Stimulated activated naive CD8-positive, alpha-beta T cell treated with anti-CD3 and anti-CD28 coated beads, Interleukin-15, amount 100 ng/mL, for 72 hours (primary cell): ENCODE results near the gene SCN2B.
A peak's percentile ranks its signal among the peaks of the same experiment; 100 is the strongest.
"Not testable (repeated sequence)": the region's sequence is repeated elsewhere in the genome, so short reads cannot be mapped to it uniquely, and the experiment has no call there.

Source experiments
- ATAC-seq: fragments of 150-1000 bp; cut with Tn5 transposase; 2 replicates; pipeline ENCODE4 v1.10.0; 2021; ENCODE audit warnings: mild to moderate bottlenecking, moderate library complexity
- DNase-seq, 2 donors: peaks; one replicate each; pipeline ENCODE4 v3.0.0; 2021 to 2022
- H3K27ac Mint-ChIP-seq, 2 donors: one replicate each; pipeline ENCODE4 v1.8.0; 2022; ENCODE audit warnings: mild to moderate bottlenecking in 2 of 2, mixed read lengths in 2 of 2, moderate library complexity in 2 of 2
- H3K27me3 Mint-ChIP-seq: one replicate; pipeline ENCODE4 v1.8.0; 2022; ENCODE audit warnings: mixed read lengths
- H3K4me1 Mint-ChIP-seq: one replicate; pipeline ENCODE4 v1.8.0; 2022; ENCODE audit warnings: mild to moderate bottlenecking, mixed read lengths
- H3K4me3 Mint-ChIP-seq, 2 donors: one replicate each; pipeline ENCODE4 v1.8.0; 2022; ENCODE audit warnings: mild to moderate bottlenecking in 2 of 2, mixed read lengths in 2 of 2, moderate library complexity in 1 of 2
- H3K9me3 Mint-ChIP-seq, 2 donors: one replicate each; pipeline ENCODE4 v1.8.0; 2022; ENCODE audit warnings: mixed read lengths in 2 of 2

SCN2B gene

GRCh38 chr11:118198370-118198769, 21.9 kb upstream of the SCN2B start:
- ATAC-seq (peak; percentile 34), DNase-seq (peak; percentile 77 to 83)
- Mint-ChIP-seq H3K27ac (peak overlapping the region; percentile 83 to 87), H3K9me3 (no peaks in the 10 kb centered on the region), H3K27me3 (no peaks in the 10 kb centered on the region), H3K4me1 (peaks cover 35% of the 10 kb centered on the region), H3K4me3 (peak overlapping the region in 1 of 2 donors; percentile 30)

GRCh38 chr11:118194835-118195627, 18.6 kb upstream of the SCN2B start:
- Mint-ChIP-seq H3K27ac (peak overlapping the region; percentile 41 to 89), H3K9me3 (peaks cover 4 to 7% of the 10 kb centered on the region in 2 donors), H3K4me1 (peaks cover 35% of the 10 kb centered on the region), H3K4me3 (no peak overlapping the region), H3K27me3 (no peaks in the 10 kb centered on the region)
- ATAC-seq (no peak), DNase-seq (no peak)

GRCh38 chr11:118193910-118194566, 17.6 kb upstream of the SCN2B start:
- H3K4me3 Mint-ChIP-seq = no peak overlapping the region
- no peaks in the 10 kb centered on the region for H3K27me3 Mint-ChIP-seq
- DNase-seq (no peak), ATAC-seq (no peak)
- peak overlapping the region; percentile 81 to 82 for H3K27ac Mint-ChIP-seq
- peaks cover 31% of the 10 kb centered on the region for H3K4me1 Mint-ChIP-seq
- peaks cover 4 to 7% of the 10 kb centered on the region in 2 donors for H3K9me3 Mint-ChIP-seq

GRCh38 chr11:118192817-118193216, 16.4 kb upstream of the SCN2B start:
- peak overlapping the region in 1 of 2 donors; percentile 55 for H3K27ac Mint-ChIP-seq
- not testable (repeated sequence) for H3K27me3 Mint-ChIP-seq, H3K4me3 Mint-ChIP-seq, H3K9me3 Mint-ChIP-seq, ATAC-seq, DNase-seq
- H3K4me1 Mint-ChIP-seq = peaks cover 19% of the 10 kb centered on the region

- H3K27ac Mint-ChIP-seq = peak overlapping the region in 1 of 2 donors; percentile 16
- not testable (repeated sequence) for H3K4me3 Mint-ChIP-seq, DNase-seq, H3K9me3 Mint-ChIP-seq, ATAC-seq, H3K27me3 Mint-ChIP-seq
- peaks cover 19% of the 10 kb centered on the region for H3K4me1 Mint-ChIP-seq
These were observed 14.6 kb upstream of the SCN2B start for GRCh38 chr11:118190942-118191506.

- Mint-ChIP-seq H3K27ac (no peak overlapping the region), H3K4me3 (no peak overlapping the region), H3K9me3 (no peaks in the 10 kb centered on the region), H3K4me1 (no peaks in the 10 kb centered on the region), H3K27me3 (peaks cover 8% of the 10 kb centered on the region)
- ATAC-seq = no peak
- DNase-seq = no peak
These were observed 10.1 kb upstream of the SCN2B start for GRCh38 chr11:118186346-118187107.

GRCh38 chr11:118184784-118185579, 8.5 kb upstream of the SCN2B start:
- Mint-ChIP-seq H3K27ac (no peak overlapping the region), H3K9me3 (no peaks in the 10 kb centered on the region), H3K4me3 (no peak overlapping the region), H3K4me1 (peaks cover 7% of the 10 kb centered on the region), H3K27me3 (peaks cover 17% of the 10 kb centered on the region)
- no peak for DNase-seq
- no peak for ATAC-seq

- Mint-ChIP-seq H3K4me1 (peaks cover 11% of the 10 kb centered on the region), H3K27me3 (peaks cover 22% of the 10 kb centered on the region)
- H3K9me3 Mint-ChIP-seq, H3K27ac Mint-ChIP-seq, H3K4me3 Mint-ChIP-seq, DNase-seq, ATAC-seq: not testable (repeated sequence)
These were observed 7.3 kb upstream of the SCN2B start for GRCh38 chr11:118183691-118184090.

- peak; percentile 52 for ATAC-seq
- Mint-ChIP-seq H3K27ac (peak overlapping the region; percentile 21 to 35), H3K4me3 (no peak overlapping the region), H3K4me1 (peaks cover 11% of the 10 kb centered on the region), H3K27me3 (peaks cover 32% of the 10 kb centered on the region), H3K9me3 (no peaks in the 10 kb centered on the region)
- DNase-seq = no peak
These were observed 3.9 kb upstream of the SCN2B start for GRCh38 chr11:118180300-118180703.

- Mint-ChIP-seq H3K4me3 (no peak overlapping the region), H3K27me3 (peaks cover 34% of the 10 kb centered on the region), H3K27ac (peak overlapping the region in 1 of 2 donors; percentile 27), H3K4me1 (peaks cover 11% of the 10 kb centered on the region), H3K9me3 (no peaks in the 10 kb centered on the region)
- DNase-seq (no peak), ATAC-seq (no peak)
These were observed 317 bp upstream of the SCN2B start for GRCh38 chr11:118176778-118177134.

GRCh38 chr11:118175031-118175992, 1.1 kb downstream of the SCN2B start:
- H3K9me3 Mint-ChIP-seq = no peaks in the 10 kb centered on the region
- DNase-seq (no peak), ATAC-seq (no peak)
- H3K4me3 Mint-ChIP-seq = no peak overlapping the region
- peaks cover 6% of the 10 kb centered on the region for H3K4me1 Mint-ChIP-seq
- H3K27ac Mint-ChIP-seq = no peak overlapping the region
- H3K27me3 Mint-ChIP-seq = peaks cover 34% of the 10 kb centered on the region

GRCh38 chr11:118174006-118174567, 2.4 kb downstream of the SCN2B start:
- DNase-seq (no peak), ATAC-seq (no peak)
- Mint-ChIP-seq H3K4me3 (no peak overlapping the region), H3K27ac (no peak overlapping the region), H3K4me1 (no peaks in the 10 kb centered on the region), H3K27me3 (peaks cover 31% of the 10 kb centered on the region), H3K9me3 (no peaks in the 10 kb centered on the region)

- Mint-ChIP-seq H3K9me3 (no peaks in the 10 kb centered on the region), H3K27ac (no peak overlapping the region), H3K4me1 (no peaks in the 10 kb centered on the region), H3K4me3 (no peak overlapping the region), H3K27me3 (peaks cover 31% of the 10 kb centered on the region)
- ATAC-seq = no peak
- DNase-seq = no peak
These were observed 4.1 kb downstream of the SCN2B start for GRCh38 chr11:118172356-118172755.
